Pancreas (tissue), 10 donors: ENCODE results near the gene KLHL11. TPM values are rescaled to one million over a fixed set of nuclear protein-coding genes. Genes with fewer than 3 reads are reported as not detected.

Source experiments
- ATAC-seq, 4 donors: fragments of 200-7000 bp; cut with Tn5 transposase; one replicate each; pipeline versions ENCODE4 v1.8.0 to v1.9.1; 2020; ENCODE audit warnings: mild to moderate bottlenecking in 4 of 4, moderate library complexity in 4 of 4
- DNase-seq, 6 donors: peaks; one replicate each; pipeline ENCODE4 v3.0.0-alpha.2; 2020
- FAIRE-seq: peaks from 2 replicates; lab custom pipeline; 2012; peaks lifted over from hg19 to GRCh38; lab: Jason Lieb, UNC
- H3K27ac ChIP-seq, 4 donors: fragments of 200-600 bp; sonication (generic); 1 replicate in 3 of 4; 2 replicates in 1 of 4; pipeline versions ENCODE4 v1.5.0 to v1.8.0; 2020
- H3K27me3 ChIP-seq, 4 donors: fragments of 200-600 bp; one replicate each; pipeline ENCODE4 v1.8.0; 2021
- H3K36me3 ChIP-seq, 3 donors: fragments of 200-600 bp; sonication (generic) in 1 of 3; one replicate each; pipeline versions ENCODE4 v1.5.0 to v1.8.0; 2020 to 2021
- H3K4me1 ChIP-seq, 3 donors: fragments of 200-600 bp; one replicate each; pipeline ENCODE4 v1.8.0; 2021
- H3K4me3 ChIP-seq, 4 donors: fragments of 200-600 bp; sonication (generic) in 2 of 4; one replicate each; pipeline versions ENCODE4 v1.5.0 to v1.8.0; 2020 to 2021
- H3K9me3 ChIP-seq, 4 donors: fragments of 200-600 bp; one replicate each; pipeline ENCODE4 v1.8.0; 2021
- CTCF ChIP-seq, 4 donors: fragments of 200-600 bp; sonication (generic) in 3 of 4; IDR thresholded peaks; one replicate each; pipeline versions ENCODE4 v1.5.0 to v1.8.0; 2021; ENCODE audit warnings: antibody characterized with exemption in 4 of 4
- WGBS, 2 donors: extraction: QIAGEN DNeasy Blood & Tissue Kit; methylation state at CpG; one replicate each; pipeline ENCODE4 v1.1.7; 2013; 5-methylcytosine and 5-hydroxymethylcytosine counted together
- intact Hi-C, 3 donors: fragments of 100-400 bp; cut with DNase I; formaldehyde crosslinking; loops; one replicate each; pipeline versions ENCODE4 v1.11.1 to v1.14.2; 2022
- polyA plus RNA-seq, 2 donors: library from polyadenylated mRNA; stranded (reverse); fragments of 200-250 nt; gene quantifications; one replicate each; pipeline ENCODE4 v1.2.3, GENCODE V29; 2013
- total RNA-seq, 6 donors: library from RNA; stranded (reverse); fragmentation: NEBNext Ultra II Directional in 4 of 6; extraction: Animal tissue kit (Norgen Biotek cat#: 25700) in 4 of 6; gene quantifications; one replicate each; pipeline versions ENCODE4 v1.2.1 to v1.2.4, GENCODE V29; 2021 to 2023
- donor health status: healthy with polysubstance abuse.
- donor health status: DM: no; HTN: no; CAD: no; lungs with moderate emphysema.
- donor health status: DM: no; HTN: no; CAD: no.
- donor health status: control.
- donor health status: control.
- donor health status: Bipolar disorder and iron deficiency.
- donor health status: DM: yes; HTN: yes; CAD: no.
- donor health status: DM: no; HTN: no; CAD: no.
- donor health status: DM: no; HTN: no; CAD: no.
- donor health status: DM: yes; HTN: yes; CAD: no.

KLHL11 gene
- 1 to 10 TPM; 4.3 to 7.8 (median 5.8) TPM for total RNA-seq
- under 1 TPM; 0.61 to 0.75 TPM for polyA plus RNA-seq

GRCh38 chr17:41864836-41865595, at the start of gene KLHL11:
Gene KLHL11 (minus strand): TSS chr17:41865423. CDS start chr17:41865370, 53 bp downstream.
- H3K4me1 ChIP-seq, result peaks cover 7 to 15% (median 12%) of the 10 kb centered on the region in 3 donors
- ATAC-seq (peak; percentile 97), DNase-seq (peak; percentile 86 to 94 (median 89)), FAIRE-seq (no peak)
- intact Hi-C loops, result loop anchor here in 1 of 3 donors (10.0 kb wide), 1 partner anchor 50 kb away; the partner anchor contains the start of genes FKBP10 and P3H4
- peaks cover 0 to 18% (median 0%) of the 10 kb centered on the region in 3 donors for H3K36me3 ChIP-seq
- WGBS, 2 donors, result 1% methylated on average over 59 to 90 of the region's 90 CpGs
- no peak for TF ChIP-seq CTCF (IDR thresholded peaks at IDR 0.05)
- H3K27me3 ChIP-seq, result no peaks in the 10 kb centered on the region
- H3K27ac ChIP-seq, result peak within 1 kb of the TSS; percentile 86 to 95 (median 88)
- peak within 1 kb of the TSS; percentile 88 to 99 (median 92) for H3K4me3 ChIP-seq
- H3K9me3 ChIP-seq, result no peaks in the 10 kb centered on the region

- intact Hi-C loops, result no loop called here
- no peak for FAIRE-seq
- no peak overlapping the region for H3K4me3 ChIP-seq
Observed at GRCh38 chr17:41915020-41915419, 49.8 kb upstream of the KLHL11 start.

GRCh38 chr17:41914358-41914766, 49.1 kb upstream of the KLHL11 start:
- peaks cover 5 to 33% (median 7%) of the 10 kb centered on the region in 3 donors for H3K36me3 ChIP-seq
- no peak for TF ChIP-seq CTCF (IDR thresholded peaks at IDR 0.05)
- intact Hi-C loops, result no loop called here
- DNase-seq, result no peak
- WGBS, 2 donors, result 55 to 62% methylated on average over 6 of the region's 6 CpGs
- no peak overlapping the region for H3K4me3 ChIP-seq
- ATAC-seq, result no peak
- FAIRE-seq, result no peak
- H3K9me3 ChIP-seq, result no peaks in the 10 kb centered on the region
- no peaks in the 10 kb centered on the region for H3K27me3 ChIP-seq
- peaks cover 0 to 16% (median 6%) of the 10 kb centered on the region in 3 donors for H3K4me1 ChIP-seq
- no peak overlapping the region for H3K27ac ChIP-seq

More at GRCh38 chr17:41915020-41915419, 49.8 kb upstream of the KLHL11 start:
- Histone ChIP-seq H3K36me3 (peaks cover 2 to 26% (median 3%) of the 10 kb centered on the region in 3 donors), H3K9me3 (no peaks in the 10 kb centered on the region), H3K27ac (no peak overlapping the region), H3K27me3 (no peaks in the 10 kb centered on the region), H3K4me1 (peaks cover 0 to 22% (median 6%) of the 10 kb centered on the region in 3 donors)
- no peak for TF ChIP-seq CTCF (IDR thresholded peaks at IDR 0.05)
- WGBS, 2 donors, result 47 to 67% methylated on average over 5 of the region's 5 CpGs
- ATAC-seq, result no peak
- DNase-seq, result no peak

- no peaks in the 10 kb centered on the region for H3K9me3 ChIP-seq
- no peak for FAIRE-seq
- H3K4me3 ChIP-seq, result no peak overlapping the region
- peaks cover 5 to 39% (median 7%) of the 10 kb centered on the region in 3 donors for H3K36me3 ChIP-seq
- no peak overlapping the region for H3K27ac ChIP-seq
- intact Hi-C loops, result no loop called here
- 81 to 85% methylated on average over 4 of the region's 4 CpGs for WGBS, 2 donors
- no peak for DNase-seq
- ATAC-seq, result no peak
- no peak for TF ChIP-seq CTCF (IDR thresholded peaks at IDR 0.05)
- H3K27me3 ChIP-seq, result no peaks in the 10 kb centered on the region
- peaks cover 0 to 19% (median 7%) of the 10 kb centered on the region in 3 donors for H3K4me1 ChIP-seq
Observed at GRCh38 chr17:41913798-41914197, 48.6 kb upstream of the KLHL11 start.
